Raji (cell line): ENCODE results near the gene PATE1.

Experiments
- POLR2A ChIP-seq: IDR thresholded peaks from 2 replicates; pipeline ENCODE4 v1.6.1; 2011; ENCODE audit warnings: low read depth, low read length, control low read depth; ENCODE audit not compliant: insufficient read depth

PATE1 gene, protein sequence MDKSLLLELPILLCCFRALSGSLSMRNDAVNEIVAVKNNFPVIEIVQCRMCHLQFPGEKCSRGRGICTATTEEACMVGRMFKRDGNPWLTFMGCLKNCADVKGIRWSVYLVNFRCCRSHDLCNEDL

DNA sequence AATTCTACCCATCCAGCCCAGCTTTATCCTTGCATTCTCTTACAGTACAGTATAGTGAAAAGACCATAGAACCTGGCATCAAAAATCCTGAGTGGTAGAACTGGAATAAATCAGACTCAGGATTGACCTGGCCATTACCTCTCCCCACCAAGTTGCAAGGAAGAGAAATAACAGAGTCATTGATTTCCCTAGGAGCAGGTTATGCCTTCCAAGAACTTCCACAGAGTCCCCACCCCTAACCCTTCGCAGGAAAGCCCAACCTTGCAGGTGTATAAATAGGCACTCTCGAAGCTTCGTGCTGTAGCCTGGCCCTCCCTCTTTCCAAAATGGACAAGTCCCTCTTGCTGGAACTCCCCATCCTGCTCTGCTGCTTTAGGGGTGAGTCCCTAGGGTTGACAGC is at the start of gene PATE1:
Gene PATE1, plus strand, starts transcription at position 301 of the 400 bp plus-strand sequence. Its CDS starts 26 bp downstream, at position 327.
- no peak for TF ChIP-seq POLR2A

DNA sequence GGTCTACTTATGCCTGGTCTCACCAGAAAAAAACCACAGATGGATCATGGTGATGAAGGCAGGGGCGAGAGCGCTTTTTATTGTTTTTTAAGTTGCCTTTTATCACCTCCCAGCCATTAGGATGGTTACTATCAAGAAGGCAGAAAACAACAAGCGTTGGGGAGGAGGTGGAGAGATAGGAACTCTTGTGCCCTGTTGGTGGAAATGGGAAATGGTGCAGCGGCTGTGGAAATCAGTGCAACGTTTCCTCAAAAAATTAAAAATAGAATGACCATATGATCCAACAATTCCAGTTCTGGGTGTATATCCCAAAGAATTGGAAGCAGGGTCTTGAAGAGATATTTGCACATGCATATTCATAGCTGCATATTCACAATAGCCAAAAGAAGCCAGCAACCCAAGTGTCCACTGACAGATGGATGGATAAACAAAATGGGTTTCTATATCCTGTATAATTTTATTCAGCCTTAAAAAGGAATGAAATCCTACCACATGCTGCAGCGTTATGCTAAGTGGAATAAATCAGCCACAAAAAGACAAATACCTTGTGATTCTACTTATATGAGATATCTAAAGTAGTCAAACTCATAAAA is 45.0 kb upstream of the PATE1 start:
- no peak for TF ChIP-seq POLR2A

DNA sequence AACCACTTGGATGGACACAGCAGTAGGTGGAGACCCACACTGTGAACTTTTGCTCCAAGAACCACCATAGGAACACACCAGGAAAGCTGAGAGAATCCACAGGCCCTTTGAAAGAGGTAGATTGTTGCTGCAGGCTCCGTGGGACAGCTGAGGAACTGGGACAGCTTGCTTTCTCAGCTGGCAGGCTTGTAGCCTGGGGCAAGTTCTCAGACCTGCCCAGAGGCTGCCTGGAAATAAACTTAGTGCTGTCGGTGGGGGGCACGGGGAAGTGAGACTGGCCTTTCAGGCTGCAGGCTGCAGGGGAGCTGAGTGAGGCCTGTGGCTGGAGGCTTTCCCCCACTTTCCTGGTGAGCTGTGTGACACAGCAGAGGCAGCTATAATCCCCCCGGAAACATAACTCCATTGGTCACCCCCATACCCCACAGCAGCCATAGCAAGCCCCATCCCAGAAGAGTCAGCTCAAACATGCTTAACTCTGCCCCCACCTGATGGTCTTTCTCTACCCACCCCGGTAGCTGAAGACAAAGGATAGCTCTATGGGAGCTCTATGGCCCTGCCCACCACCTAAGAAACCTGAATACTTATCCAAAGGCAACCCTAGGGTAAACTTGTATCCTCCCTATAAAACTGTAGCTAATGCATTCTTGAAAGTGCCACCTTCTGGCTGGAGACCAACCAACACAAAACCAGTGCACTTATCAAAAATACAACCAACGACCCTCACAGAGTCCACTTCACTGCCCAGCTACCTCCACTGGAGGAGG is 44.0 kb upstream of the PATE1 start:
- TF ChIP-seq POLR2A, result no peak

DNA sequence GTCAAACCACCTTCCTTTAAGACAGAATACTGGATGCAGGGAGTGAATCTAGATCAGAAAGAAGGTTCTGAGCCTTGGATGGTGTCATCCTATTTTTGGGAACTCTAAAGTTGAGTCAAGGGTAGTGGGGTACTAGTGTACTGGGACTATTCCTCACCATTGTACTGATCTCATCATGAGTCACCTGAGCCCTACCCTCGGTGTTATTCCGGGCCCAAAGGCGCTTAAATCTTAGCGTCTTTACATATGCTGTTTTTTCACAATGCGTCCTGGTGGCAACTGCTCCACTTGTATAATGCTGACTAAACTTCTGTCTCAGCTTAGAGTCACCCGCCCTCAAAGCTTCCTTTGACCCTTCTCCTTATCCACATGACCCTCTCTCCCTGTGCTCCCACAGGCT is 25.3 kb upstream of the PATE1 start:
- TF ChIP-seq POLR2A, result no peak

DNA sequence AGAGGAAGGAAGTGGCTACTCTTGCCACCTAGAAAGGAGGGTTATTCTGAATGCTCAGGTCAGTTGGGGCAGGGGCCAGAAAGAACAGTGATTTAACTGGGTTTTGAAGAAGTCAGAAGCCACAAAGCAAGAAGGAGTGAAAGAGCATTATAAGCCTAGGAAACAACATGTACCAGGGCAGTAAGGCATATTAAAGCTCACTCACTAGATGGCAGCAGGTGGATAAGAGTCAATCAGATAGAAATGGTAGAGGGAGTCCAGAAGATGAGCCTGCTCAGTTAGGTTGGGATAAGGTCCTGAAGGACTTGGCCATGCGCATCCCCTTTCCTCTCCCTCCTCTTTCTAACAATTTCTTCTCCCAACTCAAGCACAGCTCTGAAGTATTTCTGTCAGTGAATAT is 22.0 kb upstream of the PATE1 start:
- TF ChIP-seq POLR2A, result no peak

DNA sequence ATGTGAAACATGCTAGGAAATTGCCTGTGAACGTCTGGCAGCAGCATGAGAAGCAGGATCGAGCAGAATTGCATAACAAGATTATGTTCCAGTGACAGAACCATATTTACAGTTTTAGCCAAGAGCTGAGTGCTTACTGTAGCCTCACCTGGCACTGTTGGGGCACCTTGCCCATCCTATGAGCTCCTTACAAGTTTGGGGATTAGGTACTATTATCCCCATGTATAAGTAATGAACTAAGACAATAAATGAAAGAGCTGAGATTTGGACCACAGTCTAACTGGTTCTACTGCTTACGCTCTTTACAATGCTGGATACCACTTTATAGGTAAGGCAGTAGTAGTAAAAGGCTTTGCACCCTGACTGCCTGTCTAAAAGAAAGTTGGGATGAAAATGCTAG is 17.1 kb upstream of the PATE1 start:
- no peak for TF ChIP-seq POLR2A

DNA sequence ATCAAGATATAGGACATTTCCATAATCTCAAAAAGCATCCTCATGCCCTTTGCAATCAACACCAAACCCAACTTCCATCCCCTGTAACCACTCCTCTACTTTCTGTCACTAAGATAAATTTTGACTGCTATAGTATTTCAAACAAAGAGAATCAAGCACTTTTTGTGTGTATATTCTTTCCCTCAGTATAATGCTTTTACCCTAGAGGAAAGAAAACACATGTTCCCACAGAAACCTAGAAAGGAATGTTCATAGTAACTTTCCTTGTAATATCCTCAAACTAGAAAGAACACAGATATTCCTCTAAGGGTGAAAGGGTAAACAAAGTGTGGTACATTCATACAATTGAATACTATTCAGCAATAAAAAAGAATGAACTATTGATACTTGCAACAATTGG is 5.5 kb upstream of the PATE1 start:
- no peak for TF ChIP-seq POLR2A

DNA sequence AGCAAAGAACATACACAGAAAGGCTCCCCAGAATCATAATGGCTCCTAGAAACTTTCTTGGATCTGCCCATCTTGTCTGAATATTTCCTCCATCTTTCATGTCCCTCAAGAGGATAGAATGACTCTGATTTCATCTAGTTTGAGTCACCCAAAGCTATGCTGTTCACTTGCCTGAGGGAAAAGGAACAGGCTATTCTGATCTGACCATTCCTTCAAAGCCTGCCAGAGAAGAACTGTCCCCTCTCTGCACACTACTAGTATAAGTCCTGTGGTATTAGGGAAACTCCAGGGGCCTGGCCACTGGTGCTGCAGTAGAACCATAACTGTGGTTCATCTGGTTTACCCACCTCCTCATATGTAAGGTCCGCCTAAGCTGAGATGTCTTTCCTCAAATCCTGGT is 2.4 kb upstream of the PATE1 start:
- no peak for TF ChIP-seq POLR2A

DNA sequence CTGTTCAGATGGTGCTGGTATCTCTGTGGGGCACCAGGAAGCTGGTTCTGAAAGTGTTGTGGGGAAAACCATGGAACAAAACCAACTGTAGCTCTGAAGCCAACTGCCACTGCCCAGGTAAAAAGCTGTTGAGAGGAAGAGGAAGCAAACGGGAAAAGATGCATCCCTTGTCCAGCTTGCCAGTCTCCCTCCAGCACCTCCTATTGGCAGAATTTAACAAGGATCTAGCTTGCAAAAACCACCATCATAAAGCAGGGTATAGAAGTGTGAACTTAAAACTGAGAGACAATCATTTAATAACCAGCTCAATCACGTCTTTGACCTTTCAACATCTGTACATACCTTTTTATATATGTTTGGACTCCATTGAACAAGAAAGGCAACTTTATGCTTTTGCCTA is 4.5 kb downstream of the PATE1 start:
- TF ChIP-seq POLR2A, result no peak

DNA sequence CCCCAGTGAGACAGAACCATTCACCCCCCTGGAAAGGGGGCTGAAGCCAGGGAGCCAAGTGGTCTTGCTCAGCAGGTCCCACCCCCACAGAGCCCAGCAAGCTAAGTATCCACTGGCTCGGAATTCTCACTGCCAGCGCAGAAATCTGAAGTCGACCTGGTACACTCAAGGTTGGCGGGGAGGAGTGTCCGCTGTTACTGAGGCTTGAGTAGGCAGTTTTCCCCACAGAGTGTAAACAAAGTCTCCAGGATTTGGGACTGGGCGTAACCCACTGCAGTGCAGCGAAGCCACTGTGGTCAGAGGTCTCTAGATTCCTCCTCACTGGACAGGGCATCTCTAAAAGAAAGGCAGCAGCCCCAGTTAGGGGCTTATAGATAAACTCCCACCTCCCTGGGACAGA is 10.0 kb downstream of the PATE1 start:
- TF ChIP-seq POLR2A, result no peak

DNA sequence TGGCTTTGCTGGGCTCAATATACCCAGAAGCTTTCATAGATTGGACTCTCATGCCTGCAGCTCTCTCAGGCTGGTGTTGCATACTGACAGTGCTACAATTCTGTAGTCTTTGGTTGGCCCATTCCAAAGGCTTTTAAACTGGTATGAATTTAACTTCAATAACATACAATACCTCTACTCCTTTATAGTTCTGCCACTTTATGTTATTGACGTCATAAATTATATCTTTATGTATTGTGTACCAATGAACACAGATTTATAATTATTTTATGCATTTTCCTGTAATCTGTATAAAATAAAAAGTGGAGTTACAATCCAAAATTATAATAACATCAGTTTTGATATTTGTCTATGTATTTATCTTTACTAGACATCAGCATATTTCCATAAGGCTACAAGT is 16.4 kb downstream of the PATE1 start:
- TF ChIP-seq POLR2A, result no peak

DNA sequence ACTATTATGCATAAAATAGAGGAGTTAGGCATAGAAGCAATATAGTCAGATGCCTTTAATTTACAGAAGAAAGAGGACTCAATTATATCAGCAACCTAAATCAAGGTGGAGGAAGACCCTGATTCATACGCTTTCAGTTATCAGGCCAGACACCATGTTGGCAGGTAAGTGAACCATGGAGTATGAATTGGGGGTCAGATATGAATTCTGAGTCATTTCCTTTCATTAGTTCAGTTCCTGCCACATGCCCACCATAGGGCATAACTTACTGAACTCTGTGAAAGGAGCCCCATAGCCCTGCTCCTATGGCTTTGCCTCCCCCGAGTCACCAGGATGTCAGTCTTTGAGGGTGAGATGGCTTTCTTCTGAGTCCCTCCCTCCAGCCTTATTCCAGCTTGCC is 17.4 kb downstream of the PATE1 start:
- TF ChIP-seq POLR2A, result no peak

DNA sequence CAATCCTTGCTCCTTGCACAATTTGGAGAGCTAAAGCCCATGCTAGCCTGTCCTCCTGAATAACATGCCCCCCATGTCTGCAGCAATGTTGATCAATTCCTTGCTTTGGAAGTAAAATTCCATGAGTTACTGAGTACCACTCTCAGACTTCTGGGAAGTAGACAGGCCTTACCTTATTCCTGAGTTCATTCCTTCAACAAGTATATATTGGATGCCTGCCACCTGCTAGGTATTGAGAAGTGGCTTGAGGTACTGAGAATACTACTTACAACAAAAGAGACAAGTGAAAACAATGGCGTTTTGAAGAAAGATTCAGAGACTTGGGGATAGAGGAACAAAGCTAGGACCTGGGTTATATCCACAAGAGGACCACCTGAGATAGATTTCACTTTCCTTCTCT is 20.2 kb downstream of the PATE1 start:
- no peak for TF ChIP-seq POLR2A

DNA sequence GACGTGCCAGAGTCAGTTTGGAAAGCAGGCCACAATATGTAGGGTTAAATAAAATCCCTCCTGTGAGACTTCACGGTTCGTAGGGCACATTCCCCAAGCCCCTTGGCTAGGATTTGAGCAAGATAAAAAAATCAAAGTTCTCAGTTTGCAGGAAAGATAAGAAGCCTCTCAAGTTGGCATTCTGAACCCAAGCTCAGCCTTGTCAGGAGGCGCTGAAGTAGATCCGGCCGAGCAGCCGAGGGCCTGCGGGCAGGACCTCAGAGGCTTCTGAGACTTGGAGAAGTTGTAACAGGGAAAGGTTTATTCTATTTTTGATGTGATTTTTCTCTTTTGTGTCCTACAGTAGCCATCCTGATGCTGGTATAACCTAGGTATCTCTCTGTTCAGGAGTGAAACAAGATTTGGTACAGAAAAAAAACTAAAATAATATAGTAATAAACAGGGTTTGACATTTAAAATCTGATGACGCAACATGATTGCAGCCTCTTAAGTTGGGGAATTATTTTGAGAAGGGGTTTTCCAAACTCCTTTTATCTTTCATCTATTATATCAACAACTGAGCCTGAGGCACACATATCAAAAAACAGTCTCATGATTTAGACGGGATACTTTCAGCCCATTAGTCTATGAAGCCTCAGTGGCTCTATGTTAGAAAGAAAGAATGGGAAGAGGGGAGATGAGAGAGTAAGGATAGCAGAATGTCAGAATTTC is 22.4 kb downstream of the PATE1 start:
- TF ChIP-seq POLR2A, result no peak

DNA sequence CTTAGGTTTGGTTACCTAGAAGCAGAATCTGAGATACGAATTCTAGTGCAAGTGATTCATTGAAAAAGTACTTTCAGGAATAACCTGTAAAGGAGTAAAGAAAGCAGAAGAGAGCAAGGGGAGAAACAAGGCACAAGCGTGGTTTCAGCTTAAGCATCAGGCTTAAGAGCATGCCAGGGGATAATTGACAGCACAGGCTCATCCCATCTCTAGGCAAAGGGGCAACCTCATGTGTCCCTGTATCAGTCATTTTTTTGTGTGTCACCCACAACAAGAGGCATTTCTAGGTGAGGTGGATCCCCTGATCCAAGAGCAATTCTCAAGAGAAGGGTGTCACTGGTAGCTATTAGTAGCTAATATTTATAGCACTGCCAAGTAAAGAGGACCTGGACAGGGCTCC is 24.5 kb downstream of the PATE1 start:
- no peak for TF ChIP-seq POLR2A
